ENCODE data around the gene CXCR3.
A peak's percentile ranks its signal among the peaks of the same experiment; 100 is the strongest.
"Not testable (repeated sequence)": the region's sequence is repeated elsewhere in the genome, so short reads cannot be mapped to it uniquely, and the experiment has no call there.

CXCR3 gene

DNA sequence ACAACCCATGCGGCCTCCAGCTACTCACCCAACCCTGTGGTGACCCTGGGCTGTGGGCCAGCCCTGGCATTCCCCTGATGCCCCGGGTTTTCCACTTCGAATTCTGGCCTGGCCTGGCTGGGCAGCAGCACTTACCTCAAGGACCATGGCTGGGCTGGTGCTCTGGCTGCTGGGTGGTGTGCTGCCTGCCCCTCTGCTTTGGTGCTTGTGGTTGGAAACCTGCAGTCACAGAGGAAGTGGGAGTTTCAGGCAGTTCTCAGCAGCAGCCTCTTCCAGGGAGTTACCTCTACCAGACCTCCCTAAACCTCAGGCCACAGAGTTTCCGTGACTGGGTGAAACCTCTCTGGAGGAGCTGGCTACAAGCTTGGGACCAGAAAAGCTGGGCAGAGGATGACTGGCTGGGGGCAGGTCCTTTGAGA is at the start of gene CXCR3:
Gene CXCR3 (minus strand): TSS at position 209 of the 419 bp plus-strand sequence. CDS start 62 bp downstream, at position 147.
- peak in 1 of 2 donors; percentile 21 for DNase-seq (ENCODE audit: low read depth in 2 of 2)

GRCh38 chrX:71667328-71668247 is 49.3 kb upstream of the CXCR3 start, which contains the start of gene LOC101059915:
LOC101059915 (plus strand) TSS chrX:71667546.
- no peak for DNase-seq (ENCODE audit: low read depth in 2 of 2)

- no peak for DNase-seq (ENCODE audit: low read depth in 2 of 2)
Observed at GRCh38 chrX:71666240-71667223, 48.2 kb upstream of the CXCR3 start.

GRCh38 chrX:71665747-71666146 is 47.4 kb upstream of the CXCR3 start:
- no peak for DNase-seq (ENCODE audit: low read depth in 2 of 2)

DNA sequence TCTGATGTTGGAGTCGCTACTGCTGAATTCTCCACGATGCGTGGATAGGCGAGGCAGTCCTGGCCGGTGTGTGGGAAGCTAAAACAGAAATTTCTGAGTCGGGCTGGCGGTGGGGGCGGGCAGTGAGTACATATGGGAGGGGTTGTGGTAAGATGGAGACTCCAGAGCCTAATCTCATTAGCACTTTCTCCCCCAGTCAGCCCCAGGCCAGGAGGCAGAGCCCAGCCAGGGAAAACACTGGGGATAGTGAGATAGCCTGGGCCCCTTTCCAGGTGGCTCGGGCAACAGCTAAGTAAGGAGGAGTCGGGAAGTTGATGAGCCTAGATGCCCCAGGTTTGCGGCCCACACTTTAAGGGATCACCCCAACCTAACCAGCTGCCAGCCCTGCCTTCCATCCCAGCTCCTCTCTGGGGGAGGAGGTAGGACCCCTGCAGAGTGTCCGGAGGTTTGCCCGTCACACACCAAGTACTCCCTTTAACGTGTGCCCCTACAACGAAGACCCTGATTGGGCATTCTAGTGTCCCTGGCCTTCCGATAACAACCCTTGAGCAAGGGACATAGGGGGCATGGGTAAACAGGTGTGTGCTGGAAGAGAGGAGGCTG is 46.7 kb upstream of the CXCR3 start:
- no peak for DNase-seq (ENCODE audit: low read depth in 2 of 2)

DNA sequence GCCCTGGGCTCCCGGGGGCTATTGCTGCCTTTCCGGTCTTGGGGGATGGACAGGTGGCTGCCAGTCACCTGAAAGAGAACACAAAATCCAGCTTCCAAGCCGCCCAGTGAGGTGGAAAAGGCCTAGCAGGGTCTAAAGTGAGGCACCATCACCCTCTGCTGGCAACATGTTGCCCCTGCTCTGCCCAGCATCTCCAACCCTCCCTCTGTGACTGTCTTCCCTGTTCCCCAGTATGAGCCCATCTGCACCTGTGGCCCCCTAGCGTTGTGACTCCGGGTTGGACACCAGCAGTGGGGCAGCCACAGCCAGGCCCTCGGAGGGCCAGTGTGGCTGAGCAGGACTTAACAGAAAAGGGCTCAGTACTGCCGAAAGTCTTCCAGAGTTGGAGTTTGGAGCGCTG is 45.9 kb upstream of the CXCR3 start:
- not testable (repeated sequence) for DNase-seq (ENCODE audit: low read depth in 2 of 2)

DNA sequence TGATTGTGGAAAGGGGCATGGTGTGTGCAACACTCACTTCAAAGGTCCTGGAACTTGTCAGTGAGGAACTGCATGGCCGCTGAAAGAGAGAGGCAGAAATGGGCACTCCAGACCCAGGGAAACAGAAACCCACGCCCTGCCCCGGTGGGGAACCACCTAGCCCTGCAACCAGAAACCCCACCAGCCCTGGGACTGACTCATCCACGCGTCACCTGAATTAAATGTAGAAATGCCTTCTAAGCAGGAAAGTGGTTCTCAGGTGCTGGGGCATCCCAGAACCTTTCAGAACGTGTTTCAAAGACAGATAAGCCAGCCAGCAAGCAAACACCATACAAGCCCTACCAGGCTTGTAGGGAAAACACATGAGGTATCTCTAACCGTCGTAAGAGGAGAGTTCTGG is 44.9 kb upstream of the CXCR3 start:
- peak in 1 of 2 donors; percentile 21 for DNase-seq (ENCODE audit: low read depth in 2 of 2)

DNA sequence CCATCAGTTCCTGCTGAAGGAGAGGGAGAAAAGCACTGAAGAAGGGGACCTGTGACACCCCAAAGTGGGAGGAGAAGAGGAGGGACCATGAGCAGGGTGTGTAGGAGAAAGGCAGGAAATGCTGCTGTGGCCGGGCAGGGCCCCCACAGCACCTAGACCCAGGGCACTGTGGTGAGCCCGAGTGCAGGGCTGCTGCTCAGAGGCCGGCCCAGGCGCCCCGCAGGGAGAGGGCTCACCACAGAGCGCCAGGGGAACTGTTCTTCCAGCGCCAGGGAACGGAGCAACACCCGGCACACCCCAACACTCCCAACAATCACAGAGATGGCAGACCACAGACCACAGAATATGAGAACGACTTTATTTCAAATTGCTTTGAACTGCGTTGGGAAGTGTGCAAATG is 44.3 kb upstream of the CXCR3 start:
- not testable (repeated sequence) for DNase-seq (ENCODE audit: low read depth in 2 of 2)

DNA sequence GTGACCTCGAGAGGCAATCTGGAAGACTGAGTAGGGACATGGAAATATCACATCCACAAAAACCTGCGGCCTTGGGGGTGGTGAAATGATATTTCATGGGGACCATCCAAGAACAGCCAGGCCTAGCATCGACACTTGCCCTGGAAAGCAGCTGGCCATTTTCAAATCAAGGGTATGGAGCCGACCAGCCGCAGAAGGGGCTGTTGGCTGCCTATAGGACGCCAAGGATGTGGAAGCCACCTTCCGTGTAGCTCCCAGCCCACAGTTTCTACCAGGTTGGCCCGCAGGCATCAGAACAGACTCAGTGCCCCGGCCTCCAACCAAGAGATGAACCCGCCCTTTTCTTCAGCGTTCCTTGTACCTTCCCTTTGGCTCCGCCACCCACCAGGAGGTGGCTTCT is 43.6 kb upstream of the CXCR3 start:
- DNase-seq (ENCODE audit: low read depth in 2 of 2): no peak

GRCh38 chrX:71660562-71661416 is 42.5 kb upstream of the CXCR3 start:
- DNase-seq (ENCODE audit: low read depth in 2 of 2): no peak

- no peak for DNase-seq (ENCODE audit: low read depth in 2 of 2)
Observed at GRCh38 chrX:71659959-71660358, 41.6 kb upstream of the CXCR3 start.

GRCh38 chrX:71659342-71659741 is 41.0 kb upstream of the CXCR3 start:
- DNase-seq (ENCODE audit: low read depth in 2 of 2): no peak

DNA sequence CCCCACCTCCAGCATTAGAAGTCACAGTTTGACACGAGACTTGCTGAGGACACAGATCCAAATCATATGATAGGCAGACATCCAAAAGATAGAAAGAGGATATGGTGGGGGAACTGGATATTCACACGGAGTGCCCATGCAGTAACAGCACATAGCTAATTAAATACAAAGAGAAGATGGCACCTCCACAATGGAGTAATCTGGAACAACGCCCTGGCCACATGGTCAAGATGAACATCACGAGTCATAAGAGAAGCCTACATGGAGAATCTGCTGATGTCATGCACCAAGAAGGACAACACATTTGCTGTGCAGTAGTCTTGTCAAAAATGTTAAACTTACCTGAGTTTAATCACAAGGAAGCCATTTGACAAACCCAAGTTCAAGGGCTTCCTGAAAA is 39.0 kb upstream of the CXCR3 start:
- no peak for DNase-seq (ENCODE audit: low read depth in 2 of 2)

- DNase-seq (ENCODE audit: low read depth in 2 of 2): no peak
Observed at GRCh38 chrX:71653344-71653743, 35.0 kb upstream of the CXCR3 start.

GRCh38 chrX:71652405-71652804 is 34.1 kb upstream of the CXCR3 start:
- peak in 1 of 2 donors; percentile 28 for DNase-seq (ENCODE audit: low read depth in 2 of 2)

DNA sequence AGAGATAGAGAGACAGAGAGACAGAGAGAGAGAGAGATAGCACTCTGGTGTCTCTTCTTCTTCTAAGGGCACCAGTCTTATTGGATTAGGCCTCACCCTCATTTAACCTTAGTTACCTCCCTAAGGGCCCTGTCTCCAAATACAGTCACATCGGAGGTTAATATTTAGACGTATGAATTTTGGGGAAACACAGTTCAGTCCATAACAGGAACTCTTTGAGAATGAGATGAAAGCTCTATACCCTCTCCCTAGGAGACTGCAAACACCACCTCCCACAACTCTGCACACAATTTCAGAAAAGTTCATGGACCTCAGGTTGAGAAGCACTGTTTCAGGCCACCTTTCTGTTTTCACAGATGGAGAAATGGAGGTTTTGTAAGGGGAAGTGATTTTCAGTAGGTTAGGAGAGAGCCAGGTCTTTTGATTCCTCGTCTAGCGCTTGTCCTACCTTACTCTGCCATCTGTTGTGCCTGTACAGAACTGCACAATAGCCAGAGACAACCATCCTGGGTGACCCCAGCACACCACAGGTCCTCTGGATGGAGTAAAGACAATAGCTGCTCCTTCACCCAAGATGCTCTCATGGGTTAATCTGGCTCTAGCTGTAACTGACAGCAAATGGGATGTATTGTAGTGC is 32.1 kb upstream of the CXCR3 start:
- no peak for DNase-seq (ENCODE audit: low read depth in 2 of 2)

DNA sequence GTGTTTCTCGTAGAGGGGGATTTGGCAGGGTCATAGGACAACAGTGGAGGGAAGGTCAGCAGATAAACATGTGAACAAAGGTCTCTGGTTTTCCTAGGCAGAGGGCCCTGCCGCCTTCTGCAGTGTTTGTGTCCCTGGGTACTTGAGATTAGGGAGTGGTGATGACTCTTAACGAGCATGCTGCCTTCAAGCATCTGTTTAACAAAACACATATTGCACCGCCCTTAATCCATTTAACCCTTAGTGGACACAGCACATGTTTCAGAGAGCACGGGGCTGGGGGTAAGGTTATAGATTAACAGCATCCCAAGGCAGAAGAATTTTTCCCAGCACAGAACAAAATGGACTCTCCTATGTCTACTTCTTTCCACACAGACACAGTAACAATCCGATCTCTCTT is 26.1 kb upstream of the CXCR3 start:
- not testable (repeated sequence) for DNase-seq (ENCODE audit: low read depth in 2 of 2)

DNA sequence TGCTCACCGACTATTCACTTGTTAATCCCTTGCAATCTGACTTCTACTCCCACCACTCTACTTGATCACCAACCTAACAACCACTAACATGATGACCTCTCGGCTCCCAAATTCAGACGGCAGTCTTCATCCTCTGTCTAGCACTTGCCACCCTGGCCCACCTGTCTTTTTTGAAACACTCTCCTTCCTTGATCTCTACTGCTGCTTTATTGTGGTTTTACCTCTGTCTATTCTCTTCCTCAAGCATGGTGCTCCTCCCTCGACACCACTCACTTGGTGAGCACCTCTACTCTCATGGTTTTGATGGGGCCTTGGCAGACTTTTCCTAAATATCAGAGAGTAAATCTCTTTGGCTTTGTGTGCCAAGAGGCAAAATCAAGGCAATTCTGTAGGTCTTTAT is 21.7 kb upstream of the CXCR3 start:
- DNase-seq (ENCODE audit: low read depth in 2 of 2): no peak

GRCh38 chrX:71638409-71638808 is 20.1 kb upstream of the CXCR3 start:
- DNase-seq (ENCODE audit: low read depth in 2 of 2): no peak

DNA sequence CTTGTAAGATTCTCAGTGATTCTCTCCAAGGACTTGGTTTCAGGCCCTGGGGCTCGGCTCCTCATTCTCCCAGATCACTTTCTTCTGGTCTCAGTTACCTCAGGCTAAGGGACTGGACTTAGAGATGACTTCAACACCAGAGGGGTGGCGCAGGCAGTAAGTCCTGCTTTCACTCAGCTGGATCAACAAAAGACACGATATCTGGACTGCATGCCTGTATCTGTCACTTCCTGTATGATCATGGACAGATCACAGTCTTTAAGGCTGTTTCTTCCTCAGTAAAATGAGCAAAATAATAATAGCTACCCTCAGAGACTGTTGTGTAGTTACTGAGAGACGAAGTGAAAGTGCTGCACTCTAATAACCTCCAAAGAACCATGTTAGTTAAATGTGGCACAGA is 19.5 kb upstream of the CXCR3 start:
- DNase-seq (ENCODE audit: low read depth in 2 of 2): no peak
